ENCODE measurements around the gene PLA2G4B. TPM values are rescaled to one million over a fixed set of nuclear protein-coding genes. Genes with fewer than 3 reads are reported as not detected.

The PLA2G4B gene
- total and polyA plus RNA-seq, 7 donors = 0.92 to 6.5 (median 3.4) TPM; not detected in 1

DNA sequence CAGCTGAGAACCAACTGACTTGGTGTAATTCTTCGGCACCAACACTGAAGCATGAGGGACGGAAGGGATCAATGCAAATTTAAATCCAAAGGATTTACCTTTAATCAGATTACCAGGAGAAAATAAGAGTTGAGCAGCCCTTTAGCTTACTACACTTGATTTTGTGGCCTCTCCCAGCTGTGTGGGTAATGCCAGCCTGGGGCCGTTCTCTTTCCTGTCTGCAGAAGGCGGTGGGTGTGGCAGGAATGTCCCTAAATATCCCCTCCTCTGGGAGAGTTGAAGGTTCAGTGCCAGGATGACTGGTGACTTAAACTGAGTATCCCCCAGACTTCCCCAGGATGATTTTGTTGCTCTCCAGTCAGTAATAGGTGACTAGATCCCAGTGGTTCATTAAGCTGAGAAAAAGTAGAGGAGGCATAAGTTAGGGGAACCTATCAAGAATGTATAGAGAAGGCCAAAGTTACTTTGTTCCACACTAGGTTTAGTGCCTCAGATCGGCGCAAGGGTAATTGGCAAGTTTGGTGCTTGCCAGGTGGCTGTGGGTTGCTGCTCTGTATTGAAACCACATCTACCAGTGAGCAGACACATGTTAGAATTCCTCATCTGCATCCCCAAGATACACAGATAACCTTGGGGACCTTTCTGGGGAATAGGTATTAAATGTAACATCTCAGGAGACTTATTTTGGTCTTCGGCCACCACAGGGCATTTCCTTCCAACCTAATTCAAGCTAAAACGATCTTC lies 41.3 kb upstream of the PLA2G4B start:
- intact Hi-C loops (cut with DNase I) = no loop called here
- no peak for DNase-seq
- H3K27ac ChIP-seq = peak overlapping the region in 1 of 4 donors; percentile 65
- peaks cover 0 to 24% (median 10%) of the 10 kb centered on the region in 4 donors for H3K36me3 ChIP-seq
- no peaks in the 10 kb centered on the region for H3K9me3 ChIP-seq
- 82% methylated on average over 8 of the region's 8 CpGs for WGBS, 2 donors
- peaks cover 0 to 14% (median 12%) of the 10 kb centered on the region in 4 donors for H3K4me1 ChIP-seq
- no peaks in the 10 kb centered on the region for H3K27me3 ChIP-seq
- no peak for TF ChIP-seq EP300 (IDR thresholded peaks at IDR 0.05)
- TF ChIP-seq POLR2AphosphoS5 (IDR thresholded peaks at IDR 0.05) = no peak
- no peak for TF ChIP-seq POLR2A (IDR thresholded peaks at IDR 0.05)
- TF ChIP-seq, protein P1, sequence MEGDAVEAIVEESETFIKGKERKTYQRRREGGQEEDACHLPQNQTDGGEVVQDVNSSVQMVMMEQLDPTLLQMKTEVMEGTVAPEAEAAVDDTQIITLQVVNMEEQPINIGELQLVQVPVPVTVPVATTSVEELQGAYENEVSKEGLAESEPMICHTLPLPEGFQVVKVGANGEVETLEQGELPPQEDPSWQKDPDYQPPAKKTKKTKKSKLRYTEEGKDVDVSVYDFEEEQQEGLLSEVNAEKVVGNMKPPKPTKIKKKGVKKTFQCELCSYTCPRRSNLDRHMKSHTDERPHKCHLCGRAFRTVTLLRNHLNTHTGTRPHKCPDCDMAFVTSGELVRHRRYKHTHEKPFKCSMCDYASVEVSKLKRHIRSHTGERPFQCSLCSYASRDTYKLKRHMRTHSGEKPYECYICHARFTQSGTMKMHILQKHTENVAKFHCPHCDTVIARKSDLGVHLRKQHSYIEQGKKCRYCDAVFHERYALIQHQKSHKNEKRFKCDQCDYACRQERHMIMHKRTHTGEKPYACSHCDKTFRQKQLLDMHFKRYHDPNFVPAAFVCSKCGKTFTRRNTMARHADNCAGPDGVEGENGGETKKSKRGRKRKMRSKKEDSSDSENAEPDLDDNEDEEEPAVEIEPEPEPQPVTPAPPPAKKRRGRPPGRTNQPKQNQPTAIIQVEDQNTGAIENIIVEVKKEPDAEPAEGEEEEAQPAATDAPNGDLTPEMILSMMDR (IDR thresholded peaks at IDR 0.05) = no peak
- no peak overlapping the region for H3K4me3 ChIP-seq

DNA sequence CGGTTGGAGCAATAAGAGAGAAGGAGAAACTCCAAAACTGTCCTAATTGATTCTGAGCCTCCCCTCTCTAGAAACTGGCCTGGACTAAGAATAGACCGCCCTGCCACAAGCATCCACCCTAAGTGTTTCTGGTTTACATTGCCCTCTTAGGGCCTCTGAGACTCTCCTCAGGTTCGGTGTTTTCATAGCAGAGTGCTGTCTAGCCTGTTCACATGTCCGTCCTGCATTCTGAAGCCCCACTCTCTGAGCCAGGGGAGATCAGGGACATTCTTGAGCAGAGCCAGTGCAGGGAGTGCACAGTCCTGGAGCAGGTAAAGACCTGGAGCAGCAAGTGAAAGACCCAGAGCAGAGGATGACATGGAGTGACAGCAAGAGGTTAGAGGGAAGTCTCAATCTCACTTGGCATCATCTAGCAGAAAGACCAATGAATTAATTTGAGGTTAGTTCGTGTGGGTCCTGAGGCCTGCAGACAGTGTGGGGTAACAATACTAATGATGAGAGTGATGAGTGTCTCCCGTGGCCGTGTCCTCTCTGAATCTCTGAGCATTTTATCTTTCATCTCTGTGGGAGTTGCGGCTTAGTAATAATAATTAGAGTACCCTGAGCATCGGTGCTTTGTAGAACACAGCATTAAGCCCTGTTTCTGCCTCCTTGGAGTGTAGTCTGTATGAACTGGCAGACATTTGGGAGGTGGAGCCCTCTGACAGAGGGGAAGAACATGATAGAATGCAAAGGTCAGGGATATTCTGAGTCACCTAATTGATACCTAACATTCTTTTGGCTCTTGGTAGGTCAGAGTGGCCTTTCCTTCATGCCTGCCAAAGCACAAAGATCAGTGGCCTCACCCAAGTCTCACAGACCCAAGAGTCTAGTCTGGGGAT lies 39.8 kb upstream of the PLA2G4B start:
- H3K27me3 ChIP-seq = no peaks in the 10 kb centered on the region
- H3K4me3 ChIP-seq = no peak overlapping the region
- H3K9me3 ChIP-seq = no peaks in the 10 kb centered on the region
- H3K36me3 ChIP-seq = peaks cover 0 to 27% (median 10%) of the 10 kb centered on the region in 4 donors
- intact Hi-C loops (cut with DNase I) = no loop called here
- peak overlapping the region in 1 of 4 donors; percentile 24 for H3K27ac ChIP-seq
- H3K4me1 ChIP-seq = peaks cover 0 to 16% (median 11%) of the 10 kb centered on the region in 4 donors
- TF ChIP-seq EP300 (IDR thresholded peaks at IDR 0.05) (no peak), POLR2AphosphoS5 (IDR thresholded peaks at IDR 0.05) (no peak), POLR2A (IDR thresholded peaks at IDR 0.05) (no peak)
- TF ChIP-seq, protein P1 (IDR thresholded peaks at IDR 0.05) = no peak
- WGBS, 2 donors = 90 to 92% methylated on average over 9 of the region's 9 CpGs
- no peak for DNase-seq

DNA sequence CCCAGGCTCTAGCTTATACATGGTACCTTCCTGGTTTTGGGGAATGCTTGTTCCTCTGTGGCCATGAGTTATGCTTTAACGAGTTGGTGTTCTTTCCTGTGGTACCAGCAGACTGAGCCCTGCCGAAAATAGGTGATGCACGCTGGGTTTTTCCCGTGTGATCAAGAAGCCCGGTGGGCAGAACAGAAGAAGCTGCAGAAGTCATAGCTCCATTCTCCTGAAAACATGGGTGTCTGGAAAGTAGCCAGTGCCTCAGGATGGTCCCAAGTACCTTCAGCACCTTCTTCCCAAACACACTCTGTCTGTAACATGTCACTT lies 39.2 kb upstream of the PLA2G4B start:
- TF ChIP-seq, protein P1 (IDR thresholded peaks at IDR 0.05) = no peak
- TF ChIP-seq POLR2A (IDR thresholded peaks at IDR 0.05) = no peak
- TF ChIP-seq POLR2AphosphoS5 (IDR thresholded peaks at IDR 0.05) = no peak
- TF ChIP-seq EP300 (IDR thresholded peaks at IDR 0.05) = no peak
- peaks cover 0 to 27% (median 10%) of the 10 kb centered on the region in 4 donors for H3K36me3 ChIP-seq
- WGBS, 2 donors = 81 to 90% methylated on average over 5 of the region's 5 CpGs
- H3K4me1 ChIP-seq = peaks cover 0 to 22% (median 17%) of the 10 kb centered on the region in 4 donors
- intact Hi-C loops (cut with DNase I) = no loop called here
- H3K27ac ChIP-seq = peak overlapping the region in 1 of 4 donors; percentile 24
- no peak overlapping the region for H3K4me3 ChIP-seq
- H3K9me3 ChIP-seq = no peaks in the 10 kb centered on the region
- no peaks in the 10 kb centered on the region for H3K27me3 ChIP-seq
- no peak for DNase-seq

DNA sequence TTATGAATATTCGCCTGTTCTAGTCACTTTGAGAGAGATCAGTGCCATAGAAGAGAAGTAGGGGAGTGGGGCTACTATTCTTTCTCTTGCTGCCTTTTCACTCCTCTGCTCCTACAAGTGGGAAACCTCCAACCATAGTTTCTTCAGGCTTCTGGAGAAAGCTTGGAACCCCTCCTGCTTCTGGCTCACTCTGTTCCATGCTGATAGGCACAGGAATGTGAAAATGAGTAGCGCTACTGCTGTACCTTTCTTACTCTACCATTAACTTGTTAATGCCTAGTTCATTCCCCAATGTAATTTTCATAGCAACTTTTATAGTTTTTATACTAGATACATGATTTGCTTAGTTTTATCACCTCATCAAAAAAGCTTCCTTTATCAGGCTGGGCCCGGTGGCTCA lies 37.5 kb upstream of the PLA2G4B start:
- TF ChIP-seq, protein P1 (IDR thresholded peaks at IDR 0.05) = no peak
- no peak for TF ChIP-seq EP300 (IDR thresholded peaks at IDR 0.05)
- no peak for TF ChIP-seq POLR2A (IDR thresholded peaks at IDR 0.05)
- no peak for TF ChIP-seq POLR2AphosphoS5 (IDR thresholded peaks at IDR 0.05)
- WGBS, 2 donors = 85 to 91% methylated on average over 3 of the region's 3 CpGs
- no peak for DNase-seq
- Histone ChIP-seq H3K4me3 (no peak overlapping the region), H3K36me3 (peaks cover 0 to 27% (median 10%) of the 10 kb centered on the region in 4 donors), H3K27me3 (no peaks in the 10 kb centered on the region), H3K4me1 (peaks cover 0 to 36% (median 23%) of the 10 kb centered on the region in 4 donors), H3K27ac (peak overlapping the region in 1 of 4 donors; percentile 12), H3K9me3 (no peaks in the 10 kb centered on the region)
- intact Hi-C loops (cut with DNase I) = no loop called here

All from sigmoid colon (tissue), 7 donors.